Activated T-cell treated with anti-CD3 and anti-CD28 coated beads, Interleukin-2, amount 50 U/mL, for 24 hours (primary cell): ENCODE measurements around the gene TLCD1.
A peak's percentile ranks its signal among the peaks of the same experiment; 100 is the strongest.

Source experiments
- DNase-seq: peaks from one replicate; pipeline ENCODE4 v3.0.0-alpha.2; 2020
- H3K27ac Mint-ChIP-seq: 2 replicates; pipeline ENCODE4 v1.8.0; 2020; ENCODE audit warnings: mild to moderate bottlenecking, mixed read lengths
- H3K27me3 Mint-ChIP-seq: 2 replicates; pipeline ENCODE4 v1.8.0; 2020; ENCODE audit warnings: mixed read lengths
- H3K36me3 Mint-ChIP-seq: 2 replicates; pipeline ENCODE4 v1.8.0; 2020; ENCODE audit warnings: low read depth, mixed read lengths
- H3K4me1 Mint-ChIP-seq: 2 replicates; pipeline ENCODE4 v1.8.0; 2020; ENCODE audit warnings: low read depth, mixed read lengths
- H3K4me3 Mint-ChIP-seq: 2 replicates; pipeline ENCODE4 v1.8.0; 2020; ENCODE audit warnings: mild to moderate bottlenecking, moderate library complexity, mixed read lengths
- H3K9me3 Mint-ChIP-seq: 2 replicates; pipeline ENCODE4 v1.8.0; 2020; ENCODE audit warnings: mixed read lengths

TLCD1 gene

GRCh38 chr17:28703552-28704218 lies 22.3 kb downstream of the TLCD1 start:
- Mint-ChIP-seq H3K27me3 (no peaks in the 10 kb centered on the region), H3K27ac (peak overlapping the region; percentile 41), H3K4me3 (no peak overlapping the region), H3K36me3 (peaks cover 89% of the 10 kb centered on the region), H3K4me1 (peaks cover 2% of the 10 kb centered on the region), H3K9me3 (no peaks in the 10 kb centered on the region)
- no peak for DNase-seq

DNA sequence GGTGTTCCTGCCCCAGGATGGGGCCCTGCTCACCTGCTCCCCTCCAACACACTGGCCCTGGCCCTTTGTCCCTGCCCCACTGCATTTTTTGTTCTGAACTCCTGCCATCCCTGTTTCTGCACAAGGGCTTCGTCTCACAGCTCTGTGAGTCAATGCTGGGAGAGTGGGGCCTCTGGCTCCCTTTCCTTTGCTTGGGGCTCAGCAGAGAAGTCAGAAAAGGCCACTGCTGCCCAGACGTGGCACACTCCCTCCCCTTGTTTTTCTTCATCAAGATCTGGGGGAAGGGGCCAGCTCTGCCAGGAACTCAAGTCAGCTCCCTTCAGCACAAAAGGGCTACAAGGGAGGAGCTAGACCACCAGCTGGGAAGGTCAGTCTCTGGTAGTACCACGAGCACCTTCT lies 23.3 kb downstream of the TLCD1 start:
- no peaks in the 10 kb centered on the region for H3K27me3 Mint-ChIP-seq
- peaks cover 94% of the 10 kb centered on the region for H3K36me3 Mint-ChIP-seq
- peak overlapping the region; percentile 76 for H3K27ac Mint-ChIP-seq
- H3K4me3 Mint-ChIP-seq, result no peak overlapping the region
- H3K4me1 Mint-ChIP-seq, result peaks cover 8% of the 10 kb centered on the region
- no peak for DNase-seq
- H3K9me3 Mint-ChIP-seq, result no peaks in the 10 kb centered on the region

GRCh38 chr17:28702026-28702751 lies 23.8 kb downstream of the TLCD1 start:
- no peak for DNase-seq
- Mint-ChIP-seq H3K4me3 (no peak overlapping the region), H3K27ac (peak overlapping the region; percentile 76), H3K27me3 (no peaks in the 10 kb centered on the region), H3K9me3 (no peaks in the 10 kb centered on the region), H3K4me1 (peaks cover 10% of the 10 kb centered on the region), H3K36me3 (peaks cover 94% of the 10 kb centered on the region)

DNA sequence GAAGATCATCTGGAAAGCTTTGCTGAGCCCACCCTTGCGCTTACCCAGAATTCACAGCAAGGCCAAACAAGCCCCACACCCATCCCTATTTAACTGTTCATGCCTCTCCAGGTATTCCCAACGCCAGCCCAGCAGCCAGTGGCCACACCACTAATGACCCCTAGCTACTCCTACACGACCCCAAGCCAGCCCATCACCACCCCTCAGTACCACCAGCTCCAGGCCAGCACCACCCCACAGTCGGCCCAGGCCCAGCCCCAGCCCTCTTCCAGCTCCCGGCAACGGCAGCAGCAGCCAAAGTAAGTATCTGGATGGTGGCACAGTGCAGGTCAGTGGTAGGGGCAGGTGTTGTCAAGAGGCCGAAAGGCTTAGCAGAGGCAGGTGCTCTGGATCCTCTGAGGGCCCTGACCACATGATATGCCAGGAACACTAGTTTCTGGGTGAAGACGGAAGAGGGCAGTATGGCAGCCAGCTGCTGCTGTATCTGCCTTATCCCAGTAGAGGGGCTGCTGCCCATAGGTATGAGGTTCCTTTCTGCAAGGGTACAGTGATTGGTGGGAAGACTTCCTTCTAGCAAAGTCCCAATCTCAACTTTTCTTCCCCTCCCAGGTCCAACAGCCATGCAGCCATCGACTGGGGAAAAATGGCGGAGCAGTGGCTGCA lies 25.1 kb downstream of the TLCD1 start:
- Mint-ChIP-seq H3K27ac (peak overlapping the region; percentile 55), H3K9me3 (no peaks in the 10 kb centered on the region), H3K36me3 (peaks cover 98% of the 10 kb centered on the region), H3K4me3 (no peak overlapping the region), H3K4me1 (peaks cover 10% of the 10 kb centered on the region), H3K27me3 (no peaks in the 10 kb centered on the region)
- no peak for DNase-seq

- peaks cover 10% of the 10 kb centered on the region for H3K4me1 Mint-ChIP-seq
- no peak overlapping the region for H3K4me3 Mint-ChIP-seq
- H3K27ac Mint-ChIP-seq, result peak overlapping the region; percentile 55
- H3K27me3 Mint-ChIP-seq, result no peaks in the 10 kb centered on the region
- no peaks in the 10 kb centered on the region for H3K9me3 Mint-ChIP-seq
- no peak for DNase-seq
- H3K36me3 Mint-ChIP-seq, result peaks cover 100% of the 10 kb centered on the region
Measured at GRCh38 chr17:28700278-28700677, 25.8 kb downstream of the TLCD1 start.

- peaks cover 10% of the 10 kb centered on the region for H3K4me1 Mint-ChIP-seq
- H3K9me3 Mint-ChIP-seq, result no peaks in the 10 kb centered on the region
- peaks cover 100% of the 10 kb centered on the region for H3K36me3 Mint-ChIP-seq
- H3K27ac Mint-ChIP-seq, result peak overlapping the region; percentile 82
- H3K27me3 Mint-ChIP-seq, result no peaks in the 10 kb centered on the region
- DNase-seq, result no peak
- H3K4me3 Mint-ChIP-seq, result no peak overlapping the region
Measured at GRCh38 chr17:28698253-28698941, 27.6 kb downstream of the TLCD1 start.

DNA sequence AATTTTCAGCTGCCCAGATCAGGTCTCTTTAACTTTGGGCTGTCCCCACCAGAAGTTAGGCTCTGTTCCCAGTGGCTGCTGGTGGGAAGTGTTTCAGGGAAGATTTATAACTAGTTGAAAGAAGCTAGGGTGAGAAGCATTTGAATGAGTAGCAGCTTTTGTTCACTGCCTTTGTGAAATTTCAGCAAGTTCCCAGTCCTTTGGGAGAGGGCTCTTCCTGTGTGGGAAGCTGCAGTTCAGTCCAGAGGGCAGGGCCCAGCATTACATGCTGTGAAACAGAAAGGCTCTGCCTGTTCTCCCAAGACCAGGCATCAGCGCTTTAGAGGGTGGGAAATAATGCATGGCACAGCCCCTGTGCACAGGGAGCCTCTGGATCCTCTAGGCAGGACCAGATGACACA lies 32.2 kb downstream of the TLCD1 start:
- Mint-ChIP-seq H3K27ac (peak overlapping the region; percentile 17), H3K9me3 (no peaks in the 10 kb centered on the region), H3K4me3 (no peak overlapping the region), H3K27me3 (no peaks in the 10 kb centered on the region), H3K36me3 (peaks cover 94% of the 10 kb centered on the region), H3K4me1 (peaks cover 10% of the 10 kb centered on the region)
- no peak for DNase-seq

GRCh38 chr17:28689011-28689410 lies 37.0 kb downstream of the TLCD1 start:
- Mint-ChIP-seq H3K27ac (no peak overlapping the region), H3K27me3 (no peaks in the 10 kb centered on the region), H3K4me1 (no peaks in the 10 kb centered on the region), H3K36me3 (peaks cover 93% of the 10 kb centered on the region), H3K9me3 (no peaks in the 10 kb centered on the region), H3K4me3 (no peak overlapping the region)
- DNase-seq, result no peak

- DNase-seq, result no peak
- no peak overlapping the region for H3K4me3 Mint-ChIP-seq
- no peak overlapping the region for H3K27ac Mint-ChIP-seq
- H3K9me3 Mint-ChIP-seq, result no peaks in the 10 kb centered on the region
- H3K4me1 Mint-ChIP-seq, result no peaks in the 10 kb centered on the region
- no peaks in the 10 kb centered on the region for H3K27me3 Mint-ChIP-seq
- H3K36me3 Mint-ChIP-seq, result peaks cover 92% of the 10 kb centered on the region
Measured at GRCh38 chr17:28688481-28688880, 37.6 kb downstream of the TLCD1 start.

DNA sequence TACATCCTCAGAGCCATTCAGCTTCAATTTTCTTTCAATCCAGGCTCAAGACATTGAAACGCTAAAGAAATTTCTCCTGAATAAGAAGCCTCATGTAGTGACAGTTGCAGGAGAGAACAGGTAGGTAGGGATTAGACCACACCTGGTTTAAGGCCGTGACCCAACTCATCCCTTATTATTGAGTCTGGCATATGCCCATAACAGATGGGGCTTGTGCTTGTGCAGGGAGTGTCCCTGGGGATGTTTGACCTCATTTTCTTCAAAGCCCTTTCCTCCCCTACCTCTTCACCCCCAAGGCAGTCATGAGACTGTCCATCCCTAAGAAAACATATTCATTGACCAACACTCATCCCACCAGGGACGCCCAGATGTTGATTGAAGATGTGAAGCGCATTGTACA lies 39.7 kb downstream of the TLCD1 start:
- no peak overlapping the region for H3K4me3 Mint-ChIP-seq
- H3K4me1 Mint-ChIP-seq, result no peaks in the 10 kb centered on the region
- H3K36me3 Mint-ChIP-seq, result peaks cover 98% of the 10 kb centered on the region
- DNase-seq, result no peak
- no peak overlapping the region for H3K27ac Mint-ChIP-seq
- no peaks in the 10 kb centered on the region for H3K9me3 Mint-ChIP-seq
- H3K27me3 Mint-ChIP-seq, result no peaks in the 10 kb centered on the region

- Mint-ChIP-seq H3K27ac (no peak overlapping the region), H3K4me3 (no peak overlapping the region), H3K36me3 (peaks cover 98% of the 10 kb centered on the region), H3K4me1 (no peaks in the 10 kb centered on the region), H3K27me3 (no peaks in the 10 kb centered on the region), H3K9me3 (no peaks in the 10 kb centered on the region)
- DNase-seq, result no peak
Measured at GRCh38 chr17:28685366-28685765, 40.7 kb downstream of the TLCD1 start.

GRCh38 chr17:28684963-28685362 lies 41.1 kb downstream of the TLCD1 start:
- H3K9me3 Mint-ChIP-seq, result no peaks in the 10 kb centered on the region
- H3K36me3 Mint-ChIP-seq, result peaks cover 98% of the 10 kb centered on the region
- no peaks in the 10 kb centered on the region for H3K4me1 Mint-ChIP-seq
- no peaks in the 10 kb centered on the region for H3K27me3 Mint-ChIP-seq
- no peak overlapping the region for H3K4me3 Mint-ChIP-seq
- DNase-seq, result no peak
- no peak overlapping the region for H3K27ac Mint-ChIP-seq

DNA sequence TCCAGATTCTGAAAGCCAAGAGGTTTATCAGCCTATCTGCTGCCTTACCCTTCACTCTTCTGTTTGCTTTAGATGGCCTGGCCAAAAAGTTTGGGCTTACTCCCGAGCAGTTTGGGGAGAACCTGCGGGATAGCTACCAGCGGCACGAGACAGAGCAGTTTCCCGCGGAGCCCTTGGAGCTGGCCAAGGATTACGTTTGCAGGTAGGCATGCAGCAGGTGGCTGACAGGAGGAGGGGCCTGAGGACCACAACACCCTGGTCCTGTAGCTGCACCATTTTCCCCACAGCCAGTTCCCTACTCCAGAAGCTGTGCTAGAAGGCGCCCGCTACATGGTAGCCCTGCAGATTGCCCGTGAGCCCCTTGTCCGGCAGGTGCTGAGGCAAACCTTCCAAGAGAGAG lies 43.4 kb downstream of the TLCD1 start:
- DNase-seq, result no peak
- Mint-ChIP-seq H3K27me3 (no peaks in the 10 kb centered on the region), H3K27ac (no peak overlapping the region), H3K4me3 (no peak overlapping the region), H3K36me3 (peaks cover 95% of the 10 kb centered on the region), H3K4me1 (no peaks in the 10 kb centered on the region), H3K9me3 (no peaks in the 10 kb centered on the region)

DNA sequence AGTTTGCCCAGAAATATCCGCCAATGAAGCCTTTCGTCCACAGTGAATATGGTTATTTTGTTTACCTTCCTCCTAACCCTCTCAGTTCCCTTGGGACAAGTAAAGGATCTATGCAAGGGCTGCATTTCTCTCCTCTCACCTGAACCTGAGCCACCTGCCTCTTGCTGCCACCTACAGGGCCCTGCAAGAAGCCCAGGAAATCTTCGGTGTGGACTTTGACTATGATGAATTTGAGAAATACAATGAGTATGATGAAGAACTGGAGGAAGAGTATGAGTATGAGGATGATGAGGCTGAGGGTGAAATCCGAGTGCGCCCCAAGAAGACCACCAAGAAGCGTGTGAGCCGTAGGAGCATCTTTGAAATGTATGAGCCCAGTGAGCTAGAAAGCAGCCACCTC lies 50.1 kb downstream of the TLCD1 start:
- Mint-ChIP-seq H3K27ac (no peak overlapping the region), H3K4me1 (no peaks in the 10 kb centered on the region), H3K36me3 (peaks cover 96% of the 10 kb centered on the region), H3K9me3 (no peaks in the 10 kb centered on the region), H3K27me3 (no peaks in the 10 kb centered on the region), H3K4me3 (no peak overlapping the region)
- DNase-seq, result no peak
